ENCODE measurements around the gene ELF4.

The ELF4 gene

GRCh38 chrX:130066975-130067615 is 43.2 kb downstream of the ELF4 start:
- ChIA-PET CTCF (interaction anchor here (1.1 kb wide), 1 partner anchor 86 kb away, joined by 3 read pairs; no protein-coding TSS in a partner anchor), POLR2A (no interaction called here)

GRCh38 chrX:130060122-130061069 is 49.9 kb downstream of the ELF4 start:
- ChIA-PET CTCF (interaction anchor here (0.7 to 2.1 kb wide), 13 partner anchors 9 to 456 kb away, joined by 3 to 13 read pairs (median 4); no protein-coding TSS in a partner anchor), POLR2A (interaction anchor here (0.6 kb wide), 1 partner anchor 203 kb away, joined by 3 read pairs; no protein-coding TSS in a partner anchor)
- peak overlapping the region; percentile 3 to 68 (median 54) for H3K4me3 ChIP-seq (ENCODE audit: control insufficient read depth in 1 of 7, extremely low read depth in 1 of 7, insufficient read depth in 4 of 7, low read depth in 2 of 7, low read length in 6 of 7)
- DNase-seq = peak; percentile 54 to 78 (median 77)
- WGBS (ENCODE audit: insufficient coverage) = 41% methylated on average over 86 of the region's 87 CpGs
- peaks cover 0 to 14% (median 12%) of the 10 kb centered on the region in 4 experiments for H3K36me3 ChIP-seq (ENCODE audit: control insufficient read depth in 4 of 4, insufficient read depth in 4 of 4, low read length in 3 of 4)
- peaks cover 0 to 10% (median 7%) of the 10 kb centered on the region in 4 experiments for H3K4me1 ChIP-seq (ENCODE audit: control extremely low read depth in 1 of 4, control insufficient read depth in 4 of 4, insufficient read depth in 4 of 4, low read length in 3 of 4)
- peaks cover 0 to 2% (median 0%) of the 10 kb centered on the region in 5 experiments for H3K27me3 ChIP-seq (replicated peaks in 2 of 5; ENCODE audit: control insufficient read depth in 4 of 5, insufficient read depth in 5 of 5, low read length in 4 of 5)
- no peaks in the 10 kb centered on the region for H3K9me3 ChIP-seq (ENCODE audit: control extremely low read depth in 1 of 5, control insufficient read depth in 4 of 5, insufficient read depth in 2 of 5, low read depth in 1 of 5, low read length in 4 of 5)
- no peak overlapping the region for H3K27ac ChIP-seq (ENCODE audit: insufficient read depth in 1 of 2, low read depth in 1 of 2, low read length in 2 of 2, poor library complexity in 1 of 2, severe bottlenecking in 2 of 2)

More at GRCh38 chrX:130066975-130067615, 43.2 kb downstream of the ELF4 start:
- no peak overlapping the region for H3K4me3 ChIP-seq (ENCODE audit: control insufficient read depth in 1 of 7, extremely low read depth in 1 of 7, insufficient read depth in 4 of 7, low read depth in 2 of 7, low read length in 6 of 7)
- H3K27me3 ChIP-seq (replicated peaks in 2 of 5; ENCODE audit: control insufficient read depth in 4 of 5, insufficient read depth in 5 of 5, low read length in 4 of 5) = peaks cover 0 to 2% (median 0%) of the 10 kb centered on the region in 5 experiments
- no peak overlapping the region for H3K27ac ChIP-seq (ENCODE audit: insufficient read depth in 1 of 2, low read depth in 1 of 2, low read length in 2 of 2, poor library complexity in 1 of 2, severe bottlenecking in 2 of 2)
- DNase-seq = no peak
- H3K36me3 ChIP-seq (ENCODE audit: control insufficient read depth in 4 of 4, insufficient read depth in 4 of 4, low read length in 3 of 4) = peaks cover 0 to 58% (median 32%) of the 10 kb centered on the region in 4 experiments
- peaks cover 0 to 1% (median 0%) of the 10 kb centered on the region in 5 experiments for H3K9me3 ChIP-seq (ENCODE audit: control extremely low read depth in 1 of 5, control insufficient read depth in 4 of 5, insufficient read depth in 2 of 5, low read depth in 1 of 5, low read length in 4 of 5)
- 90% methylated on average over 14 of the region's 15 CpGs for WGBS (ENCODE audit: insufficient coverage)
- H3K4me1 ChIP-seq (ENCODE audit: control extremely low read depth in 1 of 4, control insufficient read depth in 4 of 4, insufficient read depth in 4 of 4, low read length in 3 of 4) = peaks cover 0 to 3% (median under 1%) of the 10 kb centered on the region in 4 experiments

GRCh38 chrX:130058652-130059051 is 51.6 kb downstream of the ELF4 start:
- 86% methylated on average over 7 of the region's 7 CpGs for WGBS (ENCODE audit: insufficient coverage)
- POLR2A ChIA-PET = no interaction called here

GRCh38 chrX:130057209-130057608 is 53.1 kb downstream of the ELF4 start:
- POLR2A ChIA-PET = no interaction called here

More at GRCh38 chrX:130058652-130059051, 51.6 kb downstream of the ELF4 start:
- no peak for DNase-seq
- no peaks in the 10 kb centered on the region for H3K9me3 ChIP-seq (ENCODE audit: control extremely low read depth in 1 of 5, control insufficient read depth in 4 of 5, insufficient read depth in 2 of 5, low read depth in 1 of 5, low read length in 4 of 5)
- H3K27me3 ChIP-seq (replicated peaks in 2 of 5; ENCODE audit: control insufficient read depth in 4 of 5, insufficient read depth in 5 of 5, low read length in 4 of 5) = peaks cover 0 to 2% (median 0%) of the 10 kb centered on the region in 5 experiments
- H3K4me3 ChIP-seq (ENCODE audit: control insufficient read depth in 1 of 7, extremely low read depth in 1 of 7, insufficient read depth in 4 of 7, low read depth in 2 of 7, low read length in 6 of 7) = no peak overlapping the region
- peaks cover 0 to 10% (median 7%) of the 10 kb centered on the region in 4 experiments for H3K4me1 ChIP-seq (ENCODE audit: control extremely low read depth in 1 of 4, control insufficient read depth in 4 of 4, insufficient read depth in 4 of 4, low read length in 3 of 4)
- no peak overlapping the region for H3K27ac ChIP-seq (ENCODE audit: insufficient read depth in 1 of 2, low read depth in 1 of 2, low read length in 2 of 2, poor library complexity in 1 of 2, severe bottlenecking in 2 of 2)
- CTCF ChIA-PET = interaction anchor here (0.6 to 1.7 kb wide), 2 partner anchors 133 to 153 kb away, joined by 3 to 8 read pairs; partner anchors contain the start of gene UTP14A
- H3K36me3 ChIP-seq (ENCODE audit: control insufficient read depth in 4 of 4, insufficient read depth in 4 of 4, low read length in 3 of 4) = peaks cover 2 to 18% (median 7%) of the 10 kb centered on the region in 4 experiments

GRCh38 chrX:130055899-130056298 is 54.4 kb downstream of the ELF4 start:
- H3K36me3 ChIP-seq (ENCODE audit: control insufficient read depth in 4 of 4, insufficient read depth in 4 of 4, low read length in 3 of 4) = peaks cover 2 to 45% (median 19%) of the 10 kb centered on the region in 4 experiments

More at GRCh38 chrX:130057209-130057608, 53.1 kb downstream of the ELF4 start:
- Histone ChIP-seq H3K36me3 (ENCODE audit: control insufficient read depth in 4 of 4, insufficient read depth in 4 of 4, low read length in 3 of 4) (peaks cover 2 to 32% (median 11%) of the 10 kb centered on the region in 4 experiments), H3K9me3 (ENCODE audit: control extremely low read depth in 1 of 5, control insufficient read depth in 4 of 5, insufficient read depth in 2 of 5, low read depth in 1 of 5, low read length in 4 of 5) (no peaks in the 10 kb centered on the region), H3K4me3 (ENCODE audit: control insufficient read depth in 1 of 7, extremely low read depth in 1 of 7, insufficient read depth in 4 of 7, low read depth in 2 of 7, low read length in 6 of 7) (no peak overlapping the region), H3K27me3 (replicated peaks in 2 of 5; ENCODE audit: control insufficient read depth in 4 of 5, insufficient read depth in 5 of 5, low read length in 4 of 5) (peaks cover 0 to 2% (median 0%) of the 10 kb centered on the region in 5 experiments), H3K4me1 (ENCODE audit: control extremely low read depth in 1 of 4, control insufficient read depth in 4 of 4, insufficient read depth in 4 of 4, low read length in 3 of 4) (peaks cover 0 to 10% (median 7%) of the 10 kb centered on the region in 4 experiments), H3K27ac (ENCODE audit: insufficient read depth in 1 of 2, low read depth in 1 of 2, low read length in 2 of 2, poor library complexity in 1 of 2, severe bottlenecking in 2 of 2) (no peak overlapping the region)
- CTCF ChIA-PET = interaction anchor here (0.6 to 0.7 kb wide), 2 partner anchors 9 to 131 kb away, joined by 3 read pairs; no protein-coding TSS in a partner anchor
- no peak for DNase-seq
- 90% methylated on average over 2 of the region's 9 CpGs for WGBS (ENCODE audit: insufficient coverage)

GRCh38 chrX:130055103-130055502 is 55.2 kb downstream of the ELF4 start:
- H3K9me3 ChIP-seq (ENCODE audit: control extremely low read depth in 1 of 5, control insufficient read depth in 4 of 5, insufficient read depth in 2 of 5, low read depth in 1 of 5, low read length in 4 of 5) = no peaks in the 10 kb centered on the region
- peaks cover 0 to 7% (median 4%) of the 10 kb centered on the region in 4 experiments for H3K4me1 ChIP-seq (ENCODE audit: control extremely low read depth in 1 of 4, control insufficient read depth in 4 of 4, insufficient read depth in 4 of 4, low read length in 3 of 4)
- 85% methylated on average over 8 of the region's 11 CpGs for WGBS (ENCODE audit: insufficient coverage)
- no peak for DNase-seq
- no peak overlapping the region for H3K27ac ChIP-seq (ENCODE audit: insufficient read depth in 1 of 2, low read depth in 1 of 2, low read length in 2 of 2, poor library complexity in 1 of 2, severe bottlenecking in 2 of 2)
- CTCF ChIA-PET = interaction anchor here (1.0 kb wide), 2 partner anchors 9 to 130 kb away, joined by 3 read pairs; no protein-coding TSS in a partner anchor
- no peak overlapping the region for H3K4me3 ChIP-seq (ENCODE audit: control insufficient read depth in 1 of 7, extremely low read depth in 1 of 7, insufficient read depth in 4 of 7, low read depth in 2 of 7, low read length in 6 of 7)
- H3K27me3 ChIP-seq (replicated peaks in 2 of 5; ENCODE audit: control insufficient read depth in 4 of 5, insufficient read depth in 5 of 5, low read length in 4 of 5) = no peaks in the 10 kb centered on the region
- peaks cover 5 to 50% (median 22%) of the 10 kb centered on the region in 4 experiments for H3K36me3 ChIP-seq (ENCODE audit: control insufficient read depth in 4 of 4, insufficient read depth in 4 of 4, low read length in 3 of 4)
- POLR2A ChIA-PET = interaction anchor here (0.5 kb wide), 1 partner anchor 124 kb away, joined by 4 read pairs; no protein-coding TSS in a partner anchor

More at GRCh38 chrX:130055899-130056298, 54.4 kb downstream of the ELF4 start:
- H3K4me3 ChIP-seq (ENCODE audit: control insufficient read depth in 1 of 7, extremely low read depth in 1 of 7, insufficient read depth in 4 of 7, low read depth in 2 of 7, low read length in 6 of 7) = no peak overlapping the region
- H3K27me3 ChIP-seq (replicated peaks in 2 of 5; ENCODE audit: control insufficient read depth in 4 of 5, insufficient read depth in 5 of 5, low read length in 4 of 5) = no peaks in the 10 kb centered on the region
- WGBS (ENCODE audit: insufficient coverage) = 83% methylated on average over 17 of the region's 18 CpGs
- H3K9me3 ChIP-seq (ENCODE audit: control extremely low read depth in 1 of 5, control insufficient read depth in 4 of 5, insufficient read depth in 2 of 5, low read depth in 1 of 5, low read length in 4 of 5) = no peaks in the 10 kb centered on the region
- H3K4me1 ChIP-seq (ENCODE audit: control extremely low read depth in 1 of 4, control insufficient read depth in 4 of 4, insufficient read depth in 4 of 4, low read length in 3 of 4) = peaks cover 0 to 9% (median 7%) of the 10 kb centered on the region in 4 experiments
- ChIA-PET POLR2A (no interaction called here), CTCF (interaction anchor here (1.0 kb wide), 1 partner anchor 10 kb away, joined by 3 read pairs; no protein-coding TSS in a partner anchor)
- DNase-seq = no peak
- H3K27ac ChIP-seq (ENCODE audit: insufficient read depth in 1 of 2, low read depth in 1 of 2, low read length in 2 of 2, poor library complexity in 1 of 2, severe bottlenecking in 2 of 2) = no peak overlapping the region
